Myocyte (in vitro differentiated cells): ENCODE data around the gene PDXP. TPM values are rescaled to one million over a fixed set of nuclear protein-coding genes. Genes with fewer than 3 reads are reported as not detected.
"Not testable (repeated sequence)": the region's sequence is repeated elsewhere in the genome, so short reads cannot be mapped to it uniquely, and the experiment has no call there.

ENCODE experiments used
- DNase-seq: peaks from one replicate; pipeline ENCODE4 v3.0.0-alpha.2; 2012; ENCODE audit warnings: low read depth
- total RNA-seq: library from RNA; depleted of rRNA; stranded (reverse); fragments of >200 nt; gene quantifications from 2 replicates; pipeline ENCODE4 v1.2.3, GENCODE V29; 2014

PDXP gene
- total RNA-seq, 1 donor from 2014 or later: 30.0 TPM

DNA sequence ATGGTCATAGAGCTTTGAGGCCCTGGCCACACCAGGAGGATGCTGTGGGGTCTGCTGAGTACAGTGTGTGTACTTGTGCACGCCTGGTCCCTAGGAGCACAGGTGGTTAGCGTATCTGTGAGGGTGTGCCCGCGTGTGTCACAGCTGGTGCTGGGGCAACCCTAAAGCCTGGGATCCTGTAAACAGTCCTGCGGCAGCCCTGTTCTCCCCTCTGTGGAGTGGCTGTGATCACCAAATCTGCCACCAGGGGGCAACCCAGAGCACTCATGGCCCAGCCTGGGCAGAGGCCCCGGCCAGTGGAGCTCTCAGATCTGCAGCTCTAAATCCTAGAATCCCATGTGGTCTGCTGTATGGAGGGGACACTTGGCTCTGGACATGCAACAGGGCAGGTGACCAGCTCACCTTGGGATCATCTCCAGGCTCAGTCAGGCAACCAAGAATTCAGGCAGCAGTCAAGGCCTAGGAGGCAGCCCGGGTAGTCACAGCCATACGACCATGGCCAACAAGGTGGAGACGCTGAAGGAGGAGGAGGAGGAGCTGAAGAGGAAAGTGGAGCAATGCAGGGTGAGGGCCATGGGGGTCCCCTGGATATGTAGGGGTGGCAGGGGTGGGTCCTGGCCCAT lies 15.2 kb upstream of the PDXP start:
- peak; percentile 84 for DNase-seq

DNA sequence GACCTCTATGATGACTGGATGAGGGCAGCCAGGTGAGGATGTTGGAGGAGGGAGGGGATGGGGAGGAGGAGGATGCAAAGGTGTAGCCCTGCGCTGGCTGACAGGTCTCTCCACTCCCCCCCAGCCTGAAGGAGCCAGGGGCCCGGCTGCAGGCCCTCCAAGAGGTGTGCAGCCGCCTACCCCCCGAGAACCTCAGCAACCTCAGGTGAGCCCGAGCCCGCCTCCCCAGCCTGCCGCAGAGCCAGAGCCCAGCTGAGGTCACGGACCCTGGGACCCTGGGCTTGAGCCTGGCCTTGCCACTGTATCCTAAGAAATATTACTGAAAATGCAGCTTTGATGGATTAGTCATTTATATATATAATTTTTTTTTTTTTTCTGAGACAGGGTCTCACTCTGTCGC lies 11.2 kb upstream of the PDXP start:
- no peak for DNase-seq

DNA sequence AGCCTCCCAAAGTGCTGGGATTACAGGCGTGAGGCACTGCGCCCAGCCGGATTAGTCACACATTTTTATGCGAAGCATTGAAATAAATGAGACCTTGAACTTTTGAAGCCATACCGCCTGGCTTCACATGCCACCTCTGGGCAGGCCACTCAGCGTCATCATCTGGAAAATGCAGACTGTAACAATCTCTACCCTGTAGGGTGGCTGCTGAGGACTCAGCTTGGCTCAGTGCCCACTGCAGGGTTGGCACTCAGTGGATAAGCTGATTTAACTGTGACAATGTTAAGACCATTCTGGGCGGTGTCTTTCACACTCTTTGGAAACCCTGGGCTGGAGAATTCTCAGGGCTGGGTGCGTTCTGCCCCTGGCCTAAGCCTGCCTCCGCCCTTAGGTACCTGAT lies 10.6 kb upstream of the PDXP start:
- DNase-seq: no peak

DNA sequence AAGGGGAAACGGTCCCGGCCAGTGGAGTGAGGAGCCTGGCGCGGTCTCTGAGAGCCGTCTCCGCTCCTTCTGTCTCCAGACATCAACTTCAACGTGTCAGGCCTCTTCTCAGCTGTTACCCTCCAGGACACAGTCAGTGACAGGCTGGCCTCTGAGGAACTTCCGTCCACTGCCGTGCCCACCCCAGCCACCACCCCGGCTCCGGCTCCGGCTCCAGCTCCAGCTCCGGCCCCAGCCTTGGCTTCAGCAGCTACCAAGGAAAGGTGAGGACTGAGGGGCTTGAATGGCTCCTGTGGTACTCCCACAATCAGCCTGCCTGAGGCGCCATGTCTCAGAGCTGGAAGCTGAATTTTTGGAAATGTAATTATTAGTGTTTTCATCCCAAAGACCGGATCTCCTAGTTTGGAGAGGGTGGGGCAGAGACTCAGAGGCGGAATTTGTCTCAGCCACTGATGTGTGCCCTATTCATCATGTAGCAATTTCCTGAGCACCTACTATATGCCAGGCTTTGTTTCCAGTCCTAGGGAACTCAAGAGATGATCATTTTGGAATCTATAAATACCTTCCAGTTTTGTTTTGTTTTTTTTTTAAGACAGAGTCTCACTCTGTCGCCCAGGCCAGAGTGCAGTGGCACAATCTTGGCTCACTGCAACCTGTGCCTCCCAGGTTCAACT lies 7.9 kb upstream of the PDXP start:
- no peak for DNase-seq

GRCh38 chr22:37654563-37655251 lies 3.8 kb upstream of the PDXP start:
- DNase-seq: no peak

DNA sequence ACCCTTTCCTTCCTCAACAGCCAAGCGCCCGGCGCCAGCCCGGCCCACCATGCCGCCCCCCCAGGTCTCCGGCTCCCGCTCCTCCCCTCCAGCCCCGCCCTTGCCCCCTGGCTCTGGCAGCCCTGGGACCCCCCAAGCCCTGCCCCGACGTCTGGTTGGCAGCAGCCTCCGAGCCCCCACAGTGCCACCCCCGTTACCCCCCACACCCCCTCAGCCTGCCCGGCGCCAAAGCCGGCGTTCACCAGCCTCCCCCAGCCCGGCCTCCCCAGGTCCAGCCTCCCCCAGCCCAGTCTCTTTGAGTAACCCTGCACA lies 3.3 kb upstream of the PDXP start:
- DNase-seq: no peak

DNA sequence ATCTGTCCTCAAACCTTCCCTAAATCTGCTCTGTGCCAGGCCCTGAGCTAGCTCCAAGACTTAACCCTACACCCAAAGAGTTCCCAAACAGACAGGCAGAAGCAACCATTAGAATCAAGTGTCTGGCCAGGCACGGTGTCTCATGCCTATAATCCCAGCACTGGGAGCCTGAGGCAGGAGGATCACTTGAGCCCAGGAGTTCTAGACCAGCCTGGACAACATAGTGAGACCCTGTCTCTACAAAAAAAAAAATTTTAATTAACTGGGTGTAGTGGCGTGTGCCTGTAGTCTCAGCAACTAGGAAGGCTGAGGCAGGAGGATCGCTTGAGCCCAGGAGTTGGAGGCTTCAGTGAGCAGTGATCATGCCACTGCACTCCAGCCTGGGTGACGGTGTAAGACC lies 1.9 kb upstream of the PDXP start:
- not testable (repeated sequence) for DNase-seq

- peak; percentile 38 for DNase-seq
Observed at GRCh38 chr22:37657590-37658132, 862 bp upstream of the PDXP start.

DNA sequence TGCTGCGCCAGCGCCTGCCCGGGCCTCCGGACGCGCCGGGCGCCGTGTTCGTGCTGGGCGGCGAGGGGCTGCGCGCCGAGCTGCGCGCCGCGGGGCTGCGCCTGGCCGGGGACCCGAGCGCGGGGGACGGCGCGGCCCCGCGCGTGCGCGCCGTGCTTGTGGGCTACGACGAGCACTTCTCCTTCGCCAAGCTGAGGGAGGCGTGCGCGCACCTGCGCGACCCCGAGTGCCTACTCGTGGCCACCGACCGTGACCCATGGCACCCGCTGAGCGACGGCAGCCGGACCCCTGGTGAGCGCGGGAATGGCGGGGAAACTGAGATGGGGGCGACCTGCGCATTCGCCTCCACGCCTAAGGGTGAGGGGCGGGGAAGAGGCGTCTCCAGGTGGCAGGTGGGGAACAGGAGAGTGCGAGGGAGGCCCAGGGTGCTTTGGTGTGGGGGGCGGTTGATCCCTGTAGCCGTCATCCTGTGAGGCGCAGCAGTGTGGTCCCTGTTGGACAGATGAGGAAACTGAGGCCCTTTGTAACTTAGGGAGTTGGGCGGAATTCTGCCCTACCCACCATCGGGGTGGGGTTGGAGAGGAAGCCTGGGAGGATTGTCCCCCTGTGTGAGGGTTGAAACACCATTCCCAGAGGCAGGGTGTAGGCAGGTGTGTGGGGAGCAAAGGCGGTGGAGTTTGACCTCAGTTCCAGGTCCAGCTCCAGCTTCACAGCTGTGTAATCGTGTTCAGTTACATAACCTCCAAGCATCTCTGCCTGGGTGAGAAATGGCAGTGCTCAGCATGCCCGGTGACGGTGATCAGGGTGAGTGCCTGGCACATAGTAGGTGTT lies 758 bp downstream of the PDXP start:
- DNase-seq: no peak

GRCh38 chr22:37659897-37660708 lies 1.6 kb downstream of the PDXP start:
- DNase-seq: no peak

GRCh38 chr22:37660709-37661045 lies 2.2 kb downstream of the PDXP start:
- no peak for DNase-seq

GRCh38 chr22:37661160-37661924 lies 2.8 kb downstream of the PDXP start:
- peak; percentile 83 for DNase-seq

GRCh38 chr22:37662039-37662438 lies 3.5 kb downstream of the PDXP start:
- no peak for DNase-seq

DNA sequence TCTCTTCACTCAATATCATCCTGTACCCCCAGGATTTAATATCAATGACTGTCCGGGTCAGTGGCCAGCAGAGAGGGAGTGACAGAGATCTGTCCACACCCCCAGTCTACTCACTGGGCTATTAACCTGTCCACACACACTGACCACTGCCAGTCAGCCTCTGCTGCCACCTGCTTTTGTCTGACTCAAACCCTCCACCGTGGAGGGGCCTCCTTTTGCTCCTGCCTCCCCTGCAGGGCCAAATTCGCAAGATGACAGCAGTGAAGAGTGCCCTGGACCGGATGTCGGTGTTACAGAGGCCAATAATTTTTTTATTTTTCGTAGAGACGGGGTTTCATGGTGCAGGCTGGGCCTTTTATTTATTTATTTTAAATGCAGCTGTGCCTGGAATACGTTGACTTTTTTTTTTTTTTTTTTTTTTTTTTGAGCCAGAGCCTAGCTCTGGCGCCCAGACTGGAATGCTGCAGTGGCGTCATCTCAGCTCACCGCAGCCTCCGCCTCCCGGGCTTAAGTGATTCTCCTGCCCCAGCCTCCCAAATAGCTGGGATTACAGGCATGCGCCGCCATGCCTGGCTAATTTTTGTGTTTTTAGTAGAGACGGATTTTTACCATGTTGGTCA lies 5.1 kb downstream of the PDXP start:
- peak; percentile 26 for DNase-seq

- no peak for DNase-seq
Observed at GRCh38 chr22:37664249-37665101, 6.0 kb downstream of the PDXP start.

- no peak for DNase-seq
Observed at GRCh38 chr22:37665487-37665886, 7.0 kb downstream of the PDXP start.

- no peak for DNase-seq
Observed at GRCh38 chr22:37669586-37669985, 11.1 kb downstream of the PDXP start.

DNA sequence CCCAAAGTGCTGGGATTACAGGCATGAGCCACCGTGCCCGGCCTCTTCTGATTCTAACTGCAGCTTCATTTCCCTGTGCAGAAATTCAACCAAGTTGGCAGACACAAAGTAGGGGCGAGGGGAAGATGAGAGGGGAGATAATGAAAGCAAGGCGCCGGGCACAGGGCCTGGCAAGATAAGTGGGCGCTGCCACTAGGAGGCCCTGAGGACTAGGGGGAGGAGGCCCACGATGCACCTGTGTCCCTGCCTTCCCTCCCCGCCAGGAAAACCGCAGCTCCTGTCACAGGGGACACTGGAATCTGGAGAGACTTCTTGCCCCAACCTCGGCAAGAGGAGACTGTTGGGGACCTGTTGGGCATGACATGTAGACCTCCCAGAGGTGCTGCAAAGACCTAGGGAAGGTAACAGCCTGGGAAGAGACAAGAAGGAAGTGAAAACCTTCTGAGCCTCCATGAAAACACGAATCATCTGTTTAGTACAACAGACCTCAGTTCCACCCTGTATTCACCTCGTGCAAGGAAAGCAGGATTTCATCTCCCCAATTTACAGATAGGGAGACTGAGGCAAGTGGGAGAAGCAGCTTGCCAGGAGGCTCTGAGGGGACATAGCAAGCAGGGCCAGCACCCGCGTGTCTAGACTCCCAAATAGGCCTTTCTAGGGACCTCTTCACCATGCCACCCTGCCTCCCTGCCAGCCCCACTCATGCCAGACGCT lies 13.8 kb downstream of the PDXP start:
- DNase-seq: no peak
